Measurements from ENCODE around the gene SH3RF2. TPM values are rescaled to one million over a fixed set of nuclear protein-coding genes. Genes with fewer than 3 reads are reported as not detected.

SH3RF2 gene
- total and polyA plus RNA-seq, 2 donors (not counting 3 experiments of a cell fraction or from before 2014, with no cell fraction given), result 0.54 to 0.84 TPM

- ChIA-PET POLR2A (no interaction called here), CTCF (no interaction called here)
- Histone ChIP-seq H3K9me3 (replicated peaks; ENCODE audit: control insufficient read depth, insufficient read depth, low read length) (no peaks in the 10 kb centered on the region), H4K20me1 (replicated peaks; ENCODE audit: control insufficient read depth, extremely low read depth, insufficient read depth, low read length) (no peaks in the 10 kb centered on the region), H3K4me2 (ENCODE audit: insufficient read depth, low read length) (no peak overlapping the region), H3K4me1 (ENCODE audit: control insufficient read depth, extremely low read depth, insufficient read depth, low read length) (no peaks in the 10 kb centered on the region), H3K27ac (ENCODE audit: insufficient read depth, low read depth, low read length) (no peak overlapping the region), H3K9me1 (replicated peaks; ENCODE audit: control insufficient read depth, extremely low read depth, insufficient read depth, low read length) (no peaks in the 10 kb centered on the region), H2AFZ (ENCODE audit: low read depth, low read length) (no peak overlapping the region), H3K79me2 (ENCODE audit: control insufficient read depth, insufficient read depth, low read length) (no peaks in the 10 kb centered on the region), H3K9ac (replicated peaks; ENCODE audit: extremely low read depth, insufficient read depth, low read length) (no peak overlapping the region), H3K27me3 (ENCODE audit: control insufficient read depth in 2 of 2, insufficient read depth in 2 of 2, low read length in 2 of 2) (peaks cover 0 to 5% of the 10 kb centered on the region in 2 experiments), H3K36me3 (ENCODE audit: control insufficient read depth in 2 of 2, extremely low read depth in 1 of 2, insufficient read depth in 2 of 2, low read length in 2 of 2) (no peaks in the 10 kb centered on the region), H3K4me3 (replicated peaks in 1 of 3; ENCODE audit: insufficient read depth in 1 of 3, low read depth in 1 of 3, low read length in 3 of 3) (no peak overlapping the region)
- TF ChIP-seq MYC (IDR thresholded peaks at IDR 0.05; ENCODE audit: low read depth, low read length), result no peak
- TF ChIP-seq GATA2 (IDR thresholded peaks at IDR 0.05; ENCODE audit: insufficient read depth, insufficient read length, low read depth, low read length), result no peak
- dilution Hi-C loops (cut with MboI; ENCODE audit: extremely low pct_ligation_motif_present, low sequenced_read_pairs) (no loop called here), intact Hi-C loops (cut with micrococcal nuclease) (no loop called here)
- DNase-seq (ENCODE audit: low read depth, low spot score) (no peak), FAIRE-seq (no peak)
- BruUV-seq (replicated peaks), result no TSS peak
These were observed 123.3 kb downstream of the SH3RF2 start for GRCh38 chr5:146059460-146060220.

DNA sequence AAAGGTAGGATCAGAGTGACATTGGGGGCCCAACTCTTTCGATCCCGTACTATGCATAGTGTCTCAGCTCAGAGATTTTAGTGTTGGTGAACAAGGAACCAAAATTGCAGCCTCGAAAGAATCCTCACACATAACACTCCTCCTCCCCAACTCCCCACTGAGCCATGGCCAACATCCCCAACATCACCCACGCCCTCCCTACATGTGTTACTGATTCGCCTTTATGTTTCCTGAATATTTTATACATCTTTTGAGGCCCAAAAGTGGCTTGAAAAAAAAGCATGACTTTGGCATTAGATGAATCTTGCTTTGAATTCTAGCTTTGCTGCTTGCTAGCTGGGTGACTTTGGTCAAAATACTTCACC is 123.8 kb downstream of the SH3RF2 start:
- no peak overlapping the region for H3K27ac ChIP-seq (ENCODE audit: insufficient read depth, low read depth, low read length)
- H3K27me3 ChIP-seq (ENCODE audit: control insufficient read depth in 2 of 2, insufficient read depth in 2 of 2, low read length in 2 of 2), result peaks cover 0 to 5% of the 10 kb centered on the region in 2 experiments
- no peak overlapping the region for H3K4me2 ChIP-seq (ENCODE audit: insufficient read depth, low read length)
- no peaks in the 10 kb centered on the region for H3K9me3 ChIP-seq (replicated peaks; ENCODE audit: control insufficient read depth, insufficient read depth, low read length)
- no peaks in the 10 kb centered on the region for H3K79me2 ChIP-seq (ENCODE audit: control insufficient read depth, insufficient read depth, low read length)
- ChIA-PET POLR2A (no interaction called here), CTCF (no interaction called here)
- no peak overlapping the region for H3K4me3 ChIP-seq (replicated peaks in 1 of 3; ENCODE audit: insufficient read depth in 1 of 3, low read depth in 1 of 3, low read length in 3 of 3)
- FAIRE-seq, result no peak
- BruUV-seq (replicated peaks), result no TSS peak
- dilution Hi-C loops (cut with MboI; ENCODE audit: extremely low pct_ligation_motif_present, low sequenced_read_pairs), result no loop called here
- no peaks in the 10 kb centered on the region for H3K9me1 ChIP-seq (replicated peaks; ENCODE audit: control insufficient read depth, extremely low read depth, insufficient read depth, low read length)
- H3K36me3 ChIP-seq (ENCODE audit: control insufficient read depth in 2 of 2, extremely low read depth in 1 of 2, insufficient read depth in 2 of 2, low read length in 2 of 2), result no peaks in the 10 kb centered on the region
- H3K9ac ChIP-seq (replicated peaks; ENCODE audit: extremely low read depth, insufficient read depth, low read length), result no peak overlapping the region
- DNase-seq (ENCODE audit: low read depth, low spot score), result no peak
- intact Hi-C loops (cut with micrococcal nuclease), result no loop called here
- TF ChIP-seq FOS (IDR thresholded peaks at IDR 0.05; ENCODE audit: borderline replicate concordance, insufficient read depth, low read length) (no peak), GATA2 (IDR thresholded peaks at IDR 0.05; ENCODE audit: insufficient read depth, insufficient read length, low read depth, low read length) (no peak)
- H2AFZ ChIP-seq (ENCODE audit: low read depth, low read length), result no peak overlapping the region
- no peaks in the 10 kb centered on the region for H4K20me1 ChIP-seq (replicated peaks; ENCODE audit: control insufficient read depth, extremely low read depth, insufficient read depth, low read length)
- H3K4me1 ChIP-seq (ENCODE audit: control insufficient read depth, extremely low read depth, insufficient read depth, low read length), result no peaks in the 10 kb centered on the region
